ENCODE results near the gene ABCB1. TPM values are rescaled to one million over a fixed set of nuclear protein-coding genes. Genes with fewer than 3 reads are reported as not detected.
A peak's percentile ranks its signal among the peaks of the same experiment; 100 is the strongest.

Gene ABCB1
- total RNA-seq, 1 donor from 2014 or later: 3.0 TPM

DNA sequence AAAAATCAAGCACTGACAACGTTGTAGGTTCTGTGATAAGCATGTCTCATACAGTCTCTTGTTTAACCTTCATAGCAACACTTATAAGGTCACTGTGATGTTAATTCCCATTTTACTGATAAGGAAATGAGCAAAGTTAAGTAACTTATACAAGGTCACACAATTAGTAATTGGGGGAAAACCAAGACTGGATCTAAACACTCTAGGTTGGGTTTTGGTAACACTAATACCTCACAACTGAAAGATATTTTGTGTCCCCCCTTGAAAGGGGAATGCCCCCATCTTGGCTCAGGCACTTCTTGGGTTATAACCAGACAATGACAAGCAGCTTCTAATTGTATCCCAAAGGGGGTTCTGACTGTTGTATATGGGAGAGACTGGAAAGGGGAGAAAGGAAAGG is 89.2 kb downstream of the ABCB1 start:
- TF ChIP-seq, protein P1, sequence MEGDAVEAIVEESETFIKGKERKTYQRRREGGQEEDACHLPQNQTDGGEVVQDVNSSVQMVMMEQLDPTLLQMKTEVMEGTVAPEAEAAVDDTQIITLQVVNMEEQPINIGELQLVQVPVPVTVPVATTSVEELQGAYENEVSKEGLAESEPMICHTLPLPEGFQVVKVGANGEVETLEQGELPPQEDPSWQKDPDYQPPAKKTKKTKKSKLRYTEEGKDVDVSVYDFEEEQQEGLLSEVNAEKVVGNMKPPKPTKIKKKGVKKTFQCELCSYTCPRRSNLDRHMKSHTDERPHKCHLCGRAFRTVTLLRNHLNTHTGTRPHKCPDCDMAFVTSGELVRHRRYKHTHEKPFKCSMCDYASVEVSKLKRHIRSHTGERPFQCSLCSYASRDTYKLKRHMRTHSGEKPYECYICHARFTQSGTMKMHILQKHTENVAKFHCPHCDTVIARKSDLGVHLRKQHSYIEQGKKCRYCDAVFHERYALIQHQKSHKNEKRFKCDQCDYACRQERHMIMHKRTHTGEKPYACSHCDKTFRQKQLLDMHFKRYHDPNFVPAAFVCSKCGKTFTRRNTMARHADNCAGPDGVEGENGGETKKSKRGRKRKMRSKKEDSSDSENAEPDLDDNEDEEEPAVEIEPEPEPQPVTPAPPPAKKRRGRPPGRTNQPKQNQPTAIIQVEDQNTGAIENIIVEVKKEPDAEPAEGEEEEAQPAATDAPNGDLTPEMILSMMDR (IDR thresholded peaks at IDR 0.05; ENCODE audit: insufficient read depth, low read length, poor library complexity, severe bottlenecking): no peak

DNA sequence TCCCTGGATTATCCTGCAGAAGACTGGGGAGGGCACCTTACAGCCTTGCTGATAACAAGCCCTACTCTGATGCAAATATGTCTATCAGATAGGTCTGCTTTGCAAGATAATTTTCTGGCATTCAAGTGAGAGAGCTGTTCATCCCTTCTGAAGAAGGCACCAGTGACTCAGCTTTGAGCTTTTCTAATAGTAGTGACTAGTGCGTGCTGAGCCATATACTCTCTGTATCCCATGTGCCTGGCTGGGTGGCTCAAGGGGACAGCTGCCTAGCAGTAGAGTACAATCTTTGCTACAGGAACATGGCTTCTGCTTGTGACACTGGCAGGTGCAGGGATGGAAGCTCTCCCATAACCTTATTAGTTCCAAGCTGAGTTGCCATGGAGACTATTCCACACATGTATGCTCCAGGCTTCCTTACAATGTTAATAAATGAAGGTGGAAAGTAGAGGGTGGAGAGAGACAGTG is 90.2 kb downstream of the ABCB1 start:
- Histone ChIP-seq H3K4me3 (ENCODE audit: low read depth, low read length) (no peak overlapping the region), H3K27me3 (ENCODE audit: control insufficient read depth, insufficient read depth, low read length) (no peaks in the 10 kb centered on the region), H3K36me3 (ENCODE audit: control insufficient read depth, insufficient read depth, low read length) (no peaks in the 10 kb centered on the region)
- TF ChIP-seq, protein P1 (IDR thresholded peaks at IDR 0.05; ENCODE audit: insufficient read depth, low read length, poor library complexity, severe bottlenecking): no peak
- no peak for DNase-seq (ENCODE audit: low read depth)

More for the DNA sequence above, 89.2 kb downstream of the ABCB1 start:
- no peak for DNase-seq (ENCODE audit: low read depth)
- Histone ChIP-seq H3K27me3 (ENCODE audit: control insufficient read depth, insufficient read depth, low read length) (no peaks in the 10 kb centered on the region), H3K4me3 (ENCODE audit: low read depth, low read length) (no peak overlapping the region), H3K36me3 (ENCODE audit: control insufficient read depth, insufficient read depth, low read length) (no peaks in the 10 kb centered on the region)

DNA sequence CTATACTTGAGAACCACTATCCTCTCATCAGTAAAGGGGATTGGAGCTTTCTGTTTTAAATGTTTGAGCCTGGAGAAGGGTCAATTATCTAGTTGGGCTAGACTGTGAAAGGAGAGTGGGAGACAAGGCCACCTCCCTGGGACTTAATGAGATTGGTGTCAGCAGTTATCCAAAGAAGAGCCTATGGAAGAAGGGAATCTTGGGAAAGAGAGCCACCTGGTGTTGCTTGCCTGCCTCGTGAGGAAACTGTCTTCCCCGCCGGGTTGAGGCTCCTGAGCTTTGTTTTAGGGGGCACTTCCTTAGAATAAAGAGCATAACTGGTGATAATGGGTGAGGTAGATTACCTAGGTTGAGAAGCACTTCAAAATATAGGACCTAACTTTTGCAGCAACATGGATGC is 93.2 kb downstream of the ABCB1 start:
- TF ChIP-seq, protein P1 (IDR thresholded peaks at IDR 0.05; ENCODE audit: insufficient read depth, low read length, poor library complexity, severe bottlenecking): peak; percentile 13
- Histone ChIP-seq H3K4me3 (ENCODE audit: low read depth, low read length) (no peak overlapping the region), H3K36me3 (ENCODE audit: control insufficient read depth, insufficient read depth, low read length) (no peaks in the 10 kb centered on the region), H3K27me3 (ENCODE audit: control insufficient read depth, insufficient read depth, low read length) (no peaks in the 10 kb centered on the region)
- DNase-seq (ENCODE audit: low read depth): no peak

DNA sequence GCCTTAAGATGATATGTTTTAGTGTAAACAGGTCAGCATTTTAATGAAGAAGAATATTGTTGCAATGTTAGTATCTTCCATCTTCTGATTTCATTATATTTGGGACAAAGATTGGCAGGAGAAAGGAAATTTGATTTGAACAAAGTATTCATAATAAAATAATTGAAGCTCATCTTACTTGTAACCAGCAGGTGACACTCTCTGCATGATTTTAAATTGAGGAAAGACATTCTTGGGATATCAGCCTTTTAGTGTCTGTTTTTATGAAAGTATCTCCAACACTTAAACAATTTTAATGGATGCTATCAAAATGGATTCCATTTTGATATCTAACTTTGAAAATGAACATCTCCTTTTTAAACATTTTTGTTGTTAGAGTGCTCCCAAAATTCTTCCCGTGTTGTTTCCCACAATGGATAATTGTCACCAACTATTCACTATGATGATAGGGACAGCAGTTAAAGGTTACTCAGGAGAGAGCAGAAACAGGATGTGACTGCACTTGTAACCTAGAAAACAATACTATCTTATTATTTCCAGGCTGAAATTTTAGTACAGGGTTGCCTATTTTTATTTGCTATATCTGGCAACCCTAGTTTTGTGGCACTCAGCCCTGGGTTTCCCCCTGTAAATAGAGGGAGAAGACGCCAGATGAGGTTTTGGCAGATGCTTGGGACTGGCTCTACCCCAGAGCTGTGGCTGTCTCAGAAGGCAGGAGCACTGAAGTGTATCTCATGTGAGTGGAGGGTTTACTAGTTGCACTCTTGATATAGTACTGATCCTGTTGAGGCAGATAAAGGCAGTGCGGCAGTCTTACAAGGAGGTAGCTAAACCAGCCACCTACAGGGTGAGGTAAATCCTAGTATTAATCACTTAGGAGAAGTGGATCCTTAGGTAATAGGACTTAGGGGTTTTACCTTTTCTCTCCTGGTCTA is 94.2 kb downstream of the ABCB1 start:
- H3K36me3 ChIP-seq (ENCODE audit: control insufficient read depth, insufficient read depth, low read length): no peaks in the 10 kb centered on the region
- no peak for DNase-seq (ENCODE audit: low read depth)

DNA sequence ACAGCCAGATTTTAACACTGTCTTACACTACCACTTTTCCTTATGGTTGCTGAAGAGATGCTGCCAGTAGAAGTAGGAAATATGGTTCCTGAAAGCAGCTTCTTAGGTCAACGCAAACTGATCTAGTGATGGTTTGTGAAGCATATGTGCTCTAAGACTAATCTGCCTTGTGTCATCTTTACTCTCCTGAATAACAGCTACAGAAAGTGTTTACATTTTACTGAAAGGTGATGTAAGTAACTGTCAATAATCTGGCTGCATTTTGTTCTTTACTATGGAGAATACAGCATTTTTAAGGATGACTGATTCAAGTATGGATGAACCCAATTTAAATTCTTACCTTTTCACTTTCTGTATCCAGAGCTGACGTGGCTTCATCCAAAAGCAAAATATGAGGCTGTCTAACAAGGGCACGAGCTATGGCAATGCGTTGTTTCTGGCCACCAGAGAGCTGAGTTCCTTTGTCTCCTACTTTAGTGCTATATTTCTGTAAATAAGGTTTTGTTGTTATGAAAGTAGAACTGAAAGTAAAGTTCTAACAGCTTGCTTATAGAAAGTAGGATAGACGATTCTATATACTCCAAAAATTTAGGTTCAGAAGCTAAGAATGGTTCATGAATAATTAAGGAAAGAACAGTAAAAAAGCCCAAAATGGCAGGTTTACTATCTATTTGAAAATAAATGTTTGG is 95.0 kb downstream of the ABCB1 start:
- no peaks in the 10 kb centered on the region for H3K36me3 ChIP-seq (ENCODE audit: control insufficient read depth, insufficient read depth, low read length)
- no peak for DNase-seq (ENCODE audit: low read depth)
- H3K4me3 ChIP-seq (ENCODE audit: low read depth, low read length): no peak overlapping the region
- no peaks in the 10 kb centered on the region for H3K27me3 ChIP-seq (ENCODE audit: control insufficient read depth, insufficient read depth, low read length)
- TF ChIP-seq, protein P1 (IDR thresholded peaks at IDR 0.05; ENCODE audit: insufficient read depth, low read length, poor library complexity, severe bottlenecking): no peak

More for the DNA sequence above, 94.2 kb downstream of the ABCB1 start:
- H3K27me3 ChIP-seq (ENCODE audit: control insufficient read depth, insufficient read depth, low read length): no peaks in the 10 kb centered on the region
- H3K4me3 ChIP-seq (ENCODE audit: low read depth, low read length): no peak overlapping the region
- TF ChIP-seq, protein P1 (IDR thresholded peaks at IDR 0.05; ENCODE audit: insufficient read depth, low read length, poor library complexity, severe bottlenecking): peak; percentile 37
